ENCODE measurements around the gene SLC15A1. TPM values are rescaled to one million over a fixed set of nuclear protein-coding genes. Genes with fewer than 3 reads are reported as not detected.

Gene SLC15A1
- polyA plus RNA-seq, 2 of the 4 experiments (the other 2 are of a cell fraction), result 0.04 to 0.09 TPM

DNA sequence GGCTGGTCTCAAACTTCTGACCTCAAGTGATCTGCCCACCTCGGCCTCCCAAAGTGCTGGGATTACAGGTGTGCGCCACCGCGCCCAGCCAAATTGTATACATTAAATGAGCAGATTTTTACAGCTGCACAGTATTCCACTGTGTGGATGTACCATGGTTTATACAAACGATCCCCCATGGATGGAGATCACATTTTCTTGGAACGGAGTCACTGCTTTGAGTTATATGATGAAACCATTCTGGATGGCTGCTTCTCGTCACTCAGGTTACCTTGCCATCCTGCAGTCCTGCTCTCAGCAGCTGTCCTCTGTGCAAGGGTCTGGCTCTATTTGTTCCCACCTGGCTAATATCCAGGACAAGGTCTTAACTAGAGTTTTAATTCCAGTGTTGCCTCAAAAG, 39.1 kb upstream of the SLC15A1 start:
- FAIRE-seq, result no peak
- Histone ChIP-seq H3K4me1 (no peaks in the 10 kb centered on the region), H3K4me2 (no peak overlapping the region), H3K27ac (no peak overlapping the region), H3K9me3 (no peaks in the 10 kb centered on the region), H3K4me3 (no peak overlapping the region)
- no peak for ATAC-seq
- CTCF ChIA-PET, result no interaction called here
- no peak for DNase-seq (ENCODE audit: low read depth in 1 of 2, low spot score in 1 of 2)
- TF ChIP-seq GATA3 (IDR thresholded peaks at IDR 0.05; ENCODE audit: borderline replicate concordance) (no peak), MAFK (IDR thresholded peaks at IDR 0.05; ENCODE audit: partially characterized antibody) (no peak), TP53 (CRISPR knock-in tag; IDR thresholded peaks at IDR 0.05) (no peak), HDAC2 (IDR thresholded peaks at IDR 0.05) (no peak), ZFP36 (IDR thresholded peaks at IDR 0.05; ENCODE audit: borderline replicate concordance, partially characterized antibody) (no peak), HEYL (CRISPR knock-in tag; IDR thresholded peaks at IDR 0.05) (no peak), ZNF302 (CRISPR knock-in tag; IDR thresholded peaks at IDR 0.05) (no peak), CBX8 (IDR thresholded peaks at IDR 0.05) (no peak), RARB (CRISPR knock-in tag; IDR thresholded peaks at IDR 0.05) (no peak), MYC (IDR thresholded peaks at IDR 0.05; ENCODE audit: borderline replicate concordance, low read length) (no peak), HOXA7 (CRISPR knock-in tag; IDR thresholded peaks at IDR 0.05) (no peak), CHD4 (IDR thresholded peaks at IDR 0.05; ENCODE audit: borderline replicate concordance) (no peak), TFCP2L1 (CRISPR knock-in tag; IDR thresholded peaks at IDR 0.05) (no peak), CEBPB (IDR thresholded peaks at IDR 0.05) (no peak), FOSB (CRISPR knock-in tag; IDR thresholded peaks at IDR 0.05) (no peak), SREBF2 (IDR thresholded peaks at IDR 0.05) (no peak), ESRRA (IDR thresholded peaks at IDR 0.05; ENCODE audit: borderline replicate concordance, low read length) (no peak)
- 73% methylated on average over 7 of the region's 7 CpGs for WGBS (ENCODE audit: missing lambda C conversion rate)
- POLR2A ChIA-PET, result no interaction called here

DNA sequence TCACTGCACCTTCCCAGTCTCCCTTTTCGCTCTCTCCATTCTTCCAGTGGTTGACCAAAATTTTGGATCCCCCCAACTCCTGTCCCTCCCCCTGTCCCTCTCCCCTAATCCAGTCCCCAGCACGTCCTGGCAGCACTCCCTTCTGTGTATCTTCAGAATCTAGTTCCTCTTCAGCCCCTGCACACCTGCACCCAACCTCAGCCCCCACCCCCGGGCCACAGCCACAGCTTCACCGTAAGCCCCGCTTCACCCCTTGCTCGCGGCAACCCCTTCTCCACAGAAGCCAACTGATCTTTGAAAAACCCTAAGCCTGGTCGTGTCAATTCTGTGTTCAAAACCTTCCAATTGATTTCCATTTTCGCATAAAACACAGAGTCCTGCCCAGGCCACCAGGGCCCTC, 35.5 kb upstream of the SLC15A1 start:
- CTCF ChIA-PET, result no interaction called here

GRCh38 chr13:98787173-98787572, 34.7 kb upstream of the SLC15A1 start:
- H3K4me1 ChIP-seq, result 0 out of 3 replicates have a peak, but pooled peaks cover 4% of the 10 kb centered on the region
- no peak overlapping the region for H3K4me3 ChIP-seq
- H3K9me3 ChIP-seq, result no peaks in the 10 kb centered on the region
- ChIA-PET POLR2A (no interaction called here), CTCF (no interaction called here)
- ATAC-seq, result no peak
- no peak overlapping the region for H3K27ac ChIP-seq
- no peak overlapping the region for H3K4me2 ChIP-seq
- no peak for DNase-seq (ENCODE audit: low read depth in 1 of 2, low spot score in 1 of 2)
- no peak for TF ChIP-seq RAD21 (conservative IDR thresholded peaks at IDR 0.05 in 1 of 2, IDR thresholded peaks at IDR 0.05 in 1 of 2)
- no peak for TF ChIP-seq JUNB (IDR thresholded peaks at IDR 0.05)
- TF ChIP-seq ESRRA (IDR thresholded peaks at IDR 0.05; ENCODE audit: borderline replicate concordance, low read length), result no peak
- TF ChIP-seq CTCF (IDR thresholded peaks at IDR 0.05), result no peak
- TF ChIP-seq EP300 (IDR thresholded peaks at IDR 0.05), result no peak
- no peak for TF ChIP-seq CBX8 (IDR thresholded peaks at IDR 0.05)
- no peak for TF ChIP-seq HEYL (CRISPR knock-in tag; IDR thresholded peaks at IDR 0.05)
- TF ChIP-seq NFE2L2 (conservative IDR thresholded peaks at IDR 0.05; ENCODE audit: low read length), result no peak
- TF ChIP-seq POLR2A (IDR thresholded peaks at IDR 0.05; ENCODE audit: low read length), result no peak
- TF ChIP-seq FOSB (CRISPR knock-in tag; IDR thresholded peaks at IDR 0.05), result no peak
- TF ChIP-seq, protein P1, sequence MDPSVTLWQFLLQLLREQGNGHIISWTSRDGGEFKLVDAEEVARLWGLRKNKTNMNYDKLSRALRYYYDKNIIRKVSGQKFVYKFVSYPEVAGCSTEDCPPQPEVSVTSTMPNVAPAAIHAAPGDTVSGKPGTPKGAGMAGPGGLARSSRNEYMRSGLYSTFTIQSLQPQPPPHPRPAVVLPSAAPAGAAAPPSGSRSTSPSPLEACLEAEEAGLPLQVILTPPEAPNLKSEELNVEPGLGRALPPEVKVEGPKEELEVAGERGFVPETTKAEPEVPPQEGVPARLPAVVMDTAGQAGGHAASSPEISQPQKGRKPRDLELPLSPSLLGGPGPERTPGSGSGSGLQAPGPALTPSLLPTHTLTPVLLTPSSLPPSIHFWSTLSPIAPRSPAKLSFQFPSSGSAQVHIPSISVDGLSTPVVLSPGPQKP (IDR thresholded peaks at IDR 0.05; ENCODE audit: low read depth, low read length), result no peak
- TF ChIP-seq NR3C1 (IDR thresholded peaks at IDR 0.05), result no peak
- TF ChIP-seq SREBF2 (IDR thresholded peaks at IDR 0.05), result no peak
- no peak for TF ChIP-seq GATA3 (IDR thresholded peaks at IDR 0.05; ENCODE audit: borderline replicate concordance)
- TF ChIP-seq MYC (IDR thresholded peaks at IDR 0.05; ENCODE audit: borderline replicate concordance, low read length), result no peak
- TF ChIP-seq HOXA7 (CRISPR knock-in tag; IDR thresholded peaks at IDR 0.05), result no peak
- no peak for TF ChIP-seq E2F6 (IDR thresholded peaks at IDR 0.05; ENCODE audit: borderline replicate concordance, low read depth)
- FAIRE-seq, result no peak
- 82% methylated on average over 10 of the region's 10 CpGs for WGBS (ENCODE audit: missing lambda C conversion rate)

More for the DNA sequence above, 35.5 kb upstream of the SLC15A1 start:
- ATAC-seq (no peak), FAIRE-seq (no peak), DNase-seq (ENCODE audit: low read depth in 1 of 2, low spot score in 1 of 2) (no peak)
- 96% methylated on average over 8 of the region's 9 CpGs for WGBS (ENCODE audit: missing lambda C conversion rate)
- Histone ChIP-seq H3K9me3 (no peaks in the 10 kb centered on the region), H3K4me2 (no peak overlapping the region), H3K4me1 (no peaks in the 10 kb centered on the region), H3K27ac (no peak overlapping the region), H3K4me3 (no peak overlapping the region)
- POLR2A ChIA-PET, result no interaction called here
- no peak for TF ChIP-seq KDM5A (IDR thresholded peaks at IDR 0.05)
- no peak for TF ChIP-seq RCOR1 (IDR thresholded peaks at IDR 0.05; ENCODE audit: low read depth, low read length)
- no peak for TF ChIP-seq CHD2 (IDR thresholded peaks at IDR 0.05; ENCODE audit: low read length, partially characterized antibody)

Data from A549 (cell line).